Measurements from ENCODE around the gene B3GALT4. TPM values are rescaled to one million over a fixed set of nuclear protein-coding genes. Genes with fewer than 3 reads are reported as not detected.
"Not testable (repeated sequence)": the region's sequence is repeated elsewhere in the genome, so short reads cannot be mapped to it uniquely, and the experiment has no call there.

B3GALT4 gene
- total RNA-seq, 2 donors from 2014 or later, result 3.9 to 5.6 TPM

GRCh38 chr6:33278392-33278741 is 1.4 kb downstream of the B3GALT4 start:
- 75 to 80% methylated on average over 7 to 9 of the region's 9 CpGs for WGBS, 2 donors
- H3K4me1 ChIP-seq, result peaks cover 43% of the 10 kb centered on the region
- DNase-seq (no peak), ATAC-seq (no peak)
- intact Hi-C loops (cut with DNase I), result no loop called here
- H3K27ac ChIP-seq, result peak overlapping the region in 2 of 4 donors; percentile 80 to 82
- no peaks in the 10 kb centered on the region for H3K9me3 ChIP-seq
- no peak overlapping the region for H3K4me3 ChIP-seq
- peaks cover 0 to 13% of the 10 kb centered on the region in 2 donors for H3K36me3 ChIP-seq (replicated peaks in 1 of 2; ENCODE audit: insufficient read depth in 1 of 2, low read depth in 2 of 2)
- no peak for TF ChIP-seq POLR2A (IDR thresholded peaks at IDR 0.05)
- TF ChIP-seq, protein P1, sequence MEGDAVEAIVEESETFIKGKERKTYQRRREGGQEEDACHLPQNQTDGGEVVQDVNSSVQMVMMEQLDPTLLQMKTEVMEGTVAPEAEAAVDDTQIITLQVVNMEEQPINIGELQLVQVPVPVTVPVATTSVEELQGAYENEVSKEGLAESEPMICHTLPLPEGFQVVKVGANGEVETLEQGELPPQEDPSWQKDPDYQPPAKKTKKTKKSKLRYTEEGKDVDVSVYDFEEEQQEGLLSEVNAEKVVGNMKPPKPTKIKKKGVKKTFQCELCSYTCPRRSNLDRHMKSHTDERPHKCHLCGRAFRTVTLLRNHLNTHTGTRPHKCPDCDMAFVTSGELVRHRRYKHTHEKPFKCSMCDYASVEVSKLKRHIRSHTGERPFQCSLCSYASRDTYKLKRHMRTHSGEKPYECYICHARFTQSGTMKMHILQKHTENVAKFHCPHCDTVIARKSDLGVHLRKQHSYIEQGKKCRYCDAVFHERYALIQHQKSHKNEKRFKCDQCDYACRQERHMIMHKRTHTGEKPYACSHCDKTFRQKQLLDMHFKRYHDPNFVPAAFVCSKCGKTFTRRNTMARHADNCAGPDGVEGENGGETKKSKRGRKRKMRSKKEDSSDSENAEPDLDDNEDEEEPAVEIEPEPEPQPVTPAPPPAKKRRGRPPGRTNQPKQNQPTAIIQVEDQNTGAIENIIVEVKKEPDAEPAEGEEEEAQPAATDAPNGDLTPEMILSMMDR (IDR thresholded peaks at IDR 0.05), result no peak
- H3K27me3 ChIP-seq, result no peaks in the 10 kb centered on the region

DNA sequence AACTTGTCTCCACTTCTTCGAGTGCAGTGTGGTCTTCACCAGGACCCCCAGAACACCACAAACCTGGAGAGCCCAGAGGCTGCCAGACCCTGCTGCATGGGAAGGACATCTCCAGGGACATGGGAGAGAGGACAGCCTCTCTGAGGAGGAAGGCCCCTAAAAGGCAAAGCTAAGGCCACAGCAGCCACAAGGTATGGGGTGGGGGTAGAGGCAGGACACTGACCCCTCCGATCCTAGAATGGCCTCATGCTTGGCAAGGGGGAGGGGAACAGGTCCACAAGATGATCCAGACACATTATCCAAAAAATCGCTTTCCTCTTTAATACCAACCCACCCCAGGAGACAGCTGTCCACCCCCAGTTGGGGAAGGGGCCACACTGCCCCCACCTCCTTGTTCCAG is 1.9 kb downstream of the B3GALT4 start:
- Histone ChIP-seq H3K4me3 (no peak overlapping the region), H3K4me1 (peaks cover 38% of the 10 kb centered on the region), H3K27me3 (no peaks in the 10 kb centered on the region), H3K36me3 (replicated peaks in 1 of 2; ENCODE audit: insufficient read depth in 1 of 2, low read depth in 2 of 2) (peaks cover 0 to 13% of the 10 kb centered on the region in 2 donors), H3K27ac (no peak overlapping the region), H3K9me3 (no peaks in the 10 kb centered on the region)
- no peak for TF ChIP-seq POLR2A (IDR thresholded peaks at IDR 0.05)
- TF ChIP-seq, protein P1 (IDR thresholded peaks at IDR 0.05), result no peak
- ATAC-seq (no peak), DNase-seq (no peak)
- 86% methylated on average over 3 of the region's 3 CpGs for WGBS, 2 donors
- intact Hi-C loops (cut with DNase I), result no loop called here

GRCh38 chr6:33279257-33279695 is 2.4 kb downstream of the B3GALT4 start:
- WGBS, 2 donors, result 74 to 90% methylated on average over 4 to 13 of the region's 13 CpGs
- DNase-seq (peak in 1 of 4 donors; percentile 30), ATAC-seq (no peak)
- Histone ChIP-seq H3K4me1 (peaks cover 34% of the 10 kb centered on the region), H3K27me3 (no peaks in the 10 kb centered on the region), H3K27ac (no peak overlapping the region), H3K36me3 (replicated peaks in 1 of 2; ENCODE audit: insufficient read depth in 1 of 2, low read depth in 2 of 2) (peaks cover 0 to 13% of the 10 kb centered on the region in 2 donors), H3K9me3 (no peaks in the 10 kb centered on the region), H3K4me3 (no peak overlapping the region)
- intact Hi-C loops (cut with DNase I), result no loop called here
- no peak for TF ChIP-seq POLR2A (IDR thresholded peaks at IDR 0.05)
- TF ChIP-seq, protein P1 (IDR thresholded peaks at IDR 0.05), result no peak

GRCh38 chr6:33279971-33280511 is 3.1 kb downstream of the B3GALT4 start:
- DNase-seq, result peak in 1 of 4 donors; percentile 26
- ATAC-seq, result peak; percentile 25
- Histone ChIP-seq H3K4me1 (peaks cover 26% of the 10 kb centered on the region), H3K9me3 (no peaks in the 10 kb centered on the region), H3K27me3 (no peaks in the 10 kb centered on the region), H3K27ac (peak overlapping the region in 1 of 4 donors; percentile 17), H3K36me3 (replicated peaks in 1 of 2; ENCODE audit: insufficient read depth in 1 of 2, low read depth in 2 of 2) (peaks cover 0 to 8% of the 10 kb centered on the region in 2 donors), H3K4me3 (no peak overlapping the region)
- TF ChIP-seq POLR2A (IDR thresholded peaks at IDR 0.05), result no peak
- TF ChIP-seq, protein P1 (IDR thresholded peaks at IDR 0.05), result peak in 5 of 7 experiments; percentile 34 to 63 (median 55)
- intact Hi-C loops (cut with DNase I), result no loop called here
- 67% methylated on average over 5 of the region's 5 CpGs; no CpG with 5 or more reads in 1 of the 2 donors for WGBS, 2 donors

DNA sequence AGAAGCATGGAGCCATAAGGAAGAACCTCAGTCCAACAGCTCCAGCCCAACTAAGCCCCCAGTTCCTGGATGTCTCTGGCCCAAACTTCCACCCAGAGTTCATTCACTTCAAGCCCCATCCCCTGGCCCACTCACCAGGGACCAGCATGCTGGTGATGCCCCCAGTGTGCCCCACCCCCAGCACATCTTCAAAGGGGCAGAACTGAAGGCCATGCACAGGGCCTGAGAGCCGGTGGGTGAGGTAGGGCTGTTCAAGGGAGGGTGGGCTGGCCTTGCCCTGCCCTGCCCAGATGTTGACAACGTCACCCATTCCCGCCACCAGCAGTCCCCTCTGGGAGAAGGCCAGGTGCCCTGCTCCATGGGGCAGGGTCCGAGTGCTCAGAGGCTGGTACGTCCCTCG is 3.6 kb downstream of the B3GALT4 start:
- no peak for DNase-seq
- ATAC-seq, result no peak
- H3K4me1 ChIP-seq, result peaks cover 21% of the 10 kb centered on the region
- peaks cover 0 to 5% of the 10 kb centered on the region in 2 donors for H3K36me3 ChIP-seq (replicated peaks in 1 of 2; ENCODE audit: insufficient read depth in 1 of 2, low read depth in 2 of 2)
- TF ChIP-seq, protein P1 (IDR thresholded peaks at IDR 0.05), result no peak
- no peak for TF ChIP-seq POLR2A (IDR thresholded peaks at IDR 0.05)
- no peak overlapping the region for H3K4me3 ChIP-seq
- no peaks in the 10 kb centered on the region for H3K27me3 ChIP-seq
- H3K9me3 ChIP-seq, result no peaks in the 10 kb centered on the region
- intact Hi-C loops (cut with DNase I), result no loop called here
- WGBS, 2 donors, result 82 to 87% methylated on average over 5 to 6 of the region's 6 CpGs
- H3K27ac ChIP-seq, result peak overlapping the region in 1 of 4 donors; percentile 17

- H3K9me3 ChIP-seq; intact Hi-C loops (cut with DNase I); ATAC-seq; H3K4me3 ChIP-seq; H3K27me3 ChIP-seq; H3K27ac ChIP-seq; DNase-seq; H3K36me3 ChIP-seq (replicated peaks in 1 of 2; ENCODE audit: insufficient read depth in 1 of 2, low read depth in 2 of 2): not testable (repeated sequence)
- H3K4me1 ChIP-seq, result peaks cover 17% of the 10 kb centered on the region
- 82 to 87% methylated on average over 4 of the region's 4 CpGs for WGBS, 2 donors
These were observed 8.3 kb downstream of the B3GALT4 start for GRCh38 chr6:33285214-33285613.
